Measurements from ENCODE around the gene PLEKHO2. TPM values are rescaled to one million over a fixed set of nuclear protein-coding genes. Genes with fewer than 3 reads are reported as not detected.
A peak's percentile ranks its signal among the peaks of the same experiment; 100 is the strongest.

Gene PLEKHO2
- total RNA-seq, 1 donor from 2014 or later = 34.9 TPM

GRCh38 chr15:64854041-64854440, 12.3 kb downstream of the PLEKHO2 start:
- no peaks in the 10 kb centered on the region for H3K27me3 ChIP-seq
- peaks cover 88% of the 10 kb centered on the region for H3K4me1 ChIP-seq
- H3K9me3 ChIP-seq = no peaks in the 10 kb centered on the region
- H3K36me3 ChIP-seq = peaks cover 0 to 12% of the 10 kb centered on the region in 2 donors
- H3K27ac ChIP-seq = peak overlapping the region; percentile 85
- no peak for DNase-seq (ENCODE audit: extremely low spot score in 2 of 2)
- H3K4me3 ChIP-seq = no peak overlapping the region
- intact Hi-C loops (cut with DNase I) = no loop called here
- TF ChIP-seq CTCF (IDR thresholded peaks at IDR 0.05) = no peak
- no peak for TF ChIP-seq POLR2A (IDR thresholded peaks at IDR 0.05)
- no peak for TF ChIP-seq POLR2AphosphoS5 (IDR thresholded peaks at IDR 0.05; ENCODE audit: insufficient read depth in 1 of 2, low read depth in 1 of 2)

GRCh38 chr15:64854526-64854925, 12.8 kb downstream of the PLEKHO2 start:
- H3K4me3 ChIP-seq = no peak overlapping the region
- TF ChIP-seq POLR2A (IDR thresholded peaks at IDR 0.05) (no peak), CTCF (IDR thresholded peaks at IDR 0.05) (no peak), POLR2AphosphoS5 (IDR thresholded peaks at IDR 0.05; ENCODE audit: insufficient read depth in 1 of 2, low read depth in 1 of 2) (no peak)
- H3K4me1 ChIP-seq = peaks cover 93% of the 10 kb centered on the region
- peaks cover 0 to 10% of the 10 kb centered on the region in 2 donors for H3K36me3 ChIP-seq
- H3K27me3 ChIP-seq = no peaks in the 10 kb centered on the region
- intact Hi-C loops (cut with DNase I) = no loop called here
- H3K27ac ChIP-seq = peak overlapping the region; percentile 85
- no peak for DNase-seq (ENCODE audit: extremely low spot score in 2 of 2)
- H3K9me3 ChIP-seq = no peaks in the 10 kb centered on the region

- Histone ChIP-seq H3K4me3 (no peak overlapping the region), H3K36me3 (peaks cover 0 to 13% of the 10 kb centered on the region in 2 donors), H3K9me3 (no peaks in the 10 kb centered on the region), H3K27ac (peak overlapping the region; percentile 85), H3K27me3 (no peaks in the 10 kb centered on the region), H3K4me1 (peaks cover 95% of the 10 kb centered on the region)
- intact Hi-C loops (cut with DNase I) = no loop called here
- DNase-seq (ENCODE audit: extremely low spot score in 2 of 2) = no peak
- no peak for TF ChIP-seq POLR2AphosphoS5 (IDR thresholded peaks at IDR 0.05; ENCODE audit: insufficient read depth in 1 of 2, low read depth in 1 of 2)
- no peak for TF ChIP-seq CTCF (IDR thresholded peaks at IDR 0.05)
- no peak for TF ChIP-seq POLR2A (IDR thresholded peaks at IDR 0.05)
Measured at GRCh38 chr15:64855205-64855975, 13.7 kb downstream of the PLEKHO2 start.

- Histone ChIP-seq H3K27ac (peak overlapping the region; percentile 85), H3K27me3 (no peaks in the 10 kb centered on the region), H3K9me3 (no peaks in the 10 kb centered on the region), H3K4me3 (no peak overlapping the region), H3K4me1 (peaks cover 89% of the 10 kb centered on the region), H3K36me3 (peaks cover 0 to 23% of the 10 kb centered on the region in 2 donors)
- no peak for DNase-seq (ENCODE audit: extremely low spot score in 2 of 2)
- intact Hi-C loops (cut with DNase I) = no loop called here
- TF ChIP-seq POLR2AphosphoS5 (IDR thresholded peaks at IDR 0.05; ENCODE audit: insufficient read depth in 1 of 2, low read depth in 1 of 2) (peak in 1 of 2 donors; percentile 48), POLR2A (IDR thresholded peaks at IDR 0.05) (peak in 1 of 2 donors; percentile 6), CTCF (IDR thresholded peaks at IDR 0.05) (no peak)
Measured at GRCh38 chr15:64856429-64857145, 14.9 kb downstream of the PLEKHO2 start.
